Pancreas (tissue), 10 donors: Measurements from ENCODE around the gene ALPK3. TPM values are rescaled to one million over a fixed set of nuclear protein-coding genes. Genes with fewer than 3 reads are reported as not detected.

Source experiments
- ATAC-seq, 4 donors: fragments of 200-7000 bp; cut with Tn5 transposase; one replicate each; pipeline versions ENCODE4 v1.8.0 to v1.9.1; 2020; ENCODE audit warnings: mild to moderate bottlenecking in 4 of 4, moderate library complexity in 4 of 4
- DNase-seq, 6 donors: peaks; one replicate each; pipeline ENCODE4 v3.0.0-alpha.2; 2020
- FAIRE-seq: peaks from 2 replicates; lab custom pipeline; 2012; peaks lifted over from hg19 to GRCh38; lab: Jason Lieb, UNC
- H3K27ac ChIP-seq, 4 donors: fragments of 200-600 bp; sonication (generic); 1 replicate in 3 of 4; 2 replicates in 1 of 4; pipeline versions ENCODE4 v1.5.0 to v1.8.0; 2020
- H3K27me3 ChIP-seq, 4 donors: fragments of 200-600 bp; one replicate each; pipeline ENCODE4 v1.8.0; 2021
- H3K36me3 ChIP-seq, 3 donors: fragments of 200-600 bp; sonication (generic) in 1 of 3; one replicate each; pipeline versions ENCODE4 v1.5.0 to v1.8.0; 2020 to 2021
- H3K4me1 ChIP-seq, 3 donors: fragments of 200-600 bp; one replicate each; pipeline ENCODE4 v1.8.0; 2021
- H3K4me3 ChIP-seq, 4 donors: fragments of 200-600 bp; sonication (generic) in 2 of 4; one replicate each; pipeline versions ENCODE4 v1.5.0 to v1.8.0; 2020 to 2021
- H3K9me3 ChIP-seq, 4 donors: fragments of 200-600 bp; one replicate each; pipeline ENCODE4 v1.8.0; 2021
- WGBS, 2 donors: extraction: QIAGEN DNeasy Blood & Tissue Kit; methylation state at CpG; one replicate each; pipeline ENCODE4 v1.1.7; 2013; 5-methylcytosine and 5-hydroxymethylcytosine counted together
- intact Hi-C, 3 donors: fragments of 100-400 bp; cut with DNase I; formaldehyde crosslinking; loops; one replicate each; pipeline versions ENCODE4 v1.11.1 to v1.14.2; 2022
- polyA plus RNA-seq, 2 donors: library from polyadenylated mRNA; stranded (reverse); fragments of 200-250 nt; gene quantifications; one replicate each; pipeline ENCODE4 v1.2.3, GENCODE V29; 2013
- total RNA-seq, 6 donors: library from RNA; stranded (reverse); fragmentation: NEBNext Ultra II Directional in 4 of 6; extraction: Animal tissue kit (Norgen Biotek cat#: 25700) in 4 of 6; gene quantifications; one replicate each; pipeline versions ENCODE4 v1.2.1 to v1.2.4, GENCODE V29; 2021 to 2023
- TF ChIP-seq, protein P1 (sequence below), 4 donors: fragments of 200-600 bp; sonication (generic) in 3 of 4; IDR thresholded peaks; one replicate each; pipeline versions ENCODE4 v1.5.0 to v1.8.0; 2021; ENCODE audit warnings: antibody characterized with exemption in 4 of 4
- donor health status: healthy with polysubstance abuse.
- donor health status: DM: no; HTN: no; CAD: no; lungs with moderate emphysema.
- donor health status: DM: no; HTN: no; CAD: no.
- donor health status: control.
- donor health status: control.
- donor health status: Bipolar disorder and iron deficiency.
- donor health status: DM: yes; HTN: yes; CAD: no.
- donor health status: DM: no; HTN: no; CAD: no.
- donor health status: DM: no; HTN: no; CAD: no.
- donor health status: DM: yes; HTN: yes; CAD: no.

ALPK3 gene
- total and polyA plus RNA-seq, 8 donors: 3.2 to 23.7 (median 9.3) TPM

- Histone ChIP-seq H3K4me1 (no peaks in the 10 kb centered on the region), H3K27ac (no peak overlapping the region), H3K27me3 (no peaks in the 10 kb centered on the region), H3K4me3 (no peak overlapping the region), H3K9me3 (no peaks in the 10 kb centered on the region), H3K36me3 (peaks cover 8 to 29% (median 22%) of the 10 kb centered on the region in 3 donors)
- DNase-seq: no peak
- 86 to 87% methylated on average over 12 of the region's 12 CpGs for WGBS, 2 donors
- no peak for FAIRE-seq
- intact Hi-C loops: no loop called here
- ATAC-seq: no peak
- TF ChIP-seq, protein P1, sequence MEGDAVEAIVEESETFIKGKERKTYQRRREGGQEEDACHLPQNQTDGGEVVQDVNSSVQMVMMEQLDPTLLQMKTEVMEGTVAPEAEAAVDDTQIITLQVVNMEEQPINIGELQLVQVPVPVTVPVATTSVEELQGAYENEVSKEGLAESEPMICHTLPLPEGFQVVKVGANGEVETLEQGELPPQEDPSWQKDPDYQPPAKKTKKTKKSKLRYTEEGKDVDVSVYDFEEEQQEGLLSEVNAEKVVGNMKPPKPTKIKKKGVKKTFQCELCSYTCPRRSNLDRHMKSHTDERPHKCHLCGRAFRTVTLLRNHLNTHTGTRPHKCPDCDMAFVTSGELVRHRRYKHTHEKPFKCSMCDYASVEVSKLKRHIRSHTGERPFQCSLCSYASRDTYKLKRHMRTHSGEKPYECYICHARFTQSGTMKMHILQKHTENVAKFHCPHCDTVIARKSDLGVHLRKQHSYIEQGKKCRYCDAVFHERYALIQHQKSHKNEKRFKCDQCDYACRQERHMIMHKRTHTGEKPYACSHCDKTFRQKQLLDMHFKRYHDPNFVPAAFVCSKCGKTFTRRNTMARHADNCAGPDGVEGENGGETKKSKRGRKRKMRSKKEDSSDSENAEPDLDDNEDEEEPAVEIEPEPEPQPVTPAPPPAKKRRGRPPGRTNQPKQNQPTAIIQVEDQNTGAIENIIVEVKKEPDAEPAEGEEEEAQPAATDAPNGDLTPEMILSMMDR (IDR thresholded peaks at IDR 0.05): no peak
These were observed 33.5 kb upstream of the ALPK3 start for GRCh38 chr15:84783493-84784251.

GRCh38 chr15:84784262-84784661 is 32.9 kb upstream of the ALPK3 start:
- H3K27me3 ChIP-seq: no peaks in the 10 kb centered on the region
- no peak for DNase-seq
- no peak overlapping the region for H3K27ac ChIP-seq
- FAIRE-seq: no peak
- peaks cover 8 to 29% (median 22%) of the 10 kb centered on the region in 3 donors for H3K36me3 ChIP-seq
- ATAC-seq: no peak
- WGBS, 2 donors: 94 to 96% methylated on average over 17 of the region's 17 CpGs
- H3K4me1 ChIP-seq: no peaks in the 10 kb centered on the region
- no peak overlapping the region for H3K4me3 ChIP-seq
- intact Hi-C loops: no loop called here
- TF ChIP-seq, protein P1 (IDR thresholded peaks at IDR 0.05): no peak
- H3K9me3 ChIP-seq: no peaks in the 10 kb centered on the region

DNA sequence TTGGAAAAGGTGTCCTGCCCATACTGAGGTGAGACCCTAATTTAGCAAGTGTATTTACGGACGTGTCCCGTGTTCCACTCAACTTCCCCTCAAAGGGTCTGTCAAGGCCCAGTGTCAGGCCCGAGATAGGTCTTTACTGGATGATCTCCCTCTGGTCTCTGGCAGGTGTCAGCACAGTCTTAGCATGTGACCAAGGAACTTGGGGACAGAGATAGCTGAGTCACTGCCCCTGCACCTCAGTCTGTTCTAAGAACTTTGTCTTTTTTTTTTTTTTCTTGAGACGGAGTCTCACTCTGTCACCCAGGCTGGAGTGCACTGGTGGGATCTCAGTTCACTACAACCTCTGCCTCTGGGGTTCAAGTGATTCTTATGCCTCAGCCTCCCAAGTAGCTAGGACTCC is 32.1 kb upstream of the ALPK3 start:
- Histone ChIP-seq H3K27ac (no peak overlapping the region), H3K9me3 (no peaks in the 10 kb centered on the region), H3K4me3 (no peak overlapping the region), H3K36me3 (peaks cover 8 to 29% (median 22%) of the 10 kb centered on the region in 3 donors), H3K4me1 (no peaks in the 10 kb centered on the region), H3K27me3 (no peaks in the 10 kb centered on the region)
- DNase-seq: no peak
- 78 to 95% methylated on average over 5 of the region's 5 CpGs for WGBS, 2 donors
- intact Hi-C loops: no loop called here
- TF ChIP-seq, protein P1 (IDR thresholded peaks at IDR 0.05): no peak
- no peak for ATAC-seq
- FAIRE-seq: no peak

- WGBS, 2 donors: 64 to 65% methylated on average over 2 of the region's 2 CpGs
- no peak for ATAC-seq
- Histone ChIP-seq H3K27me3 (no peaks in the 10 kb centered on the region), H3K9me3 (no peaks in the 10 kb centered on the region), H3K27ac (no peak overlapping the region), H3K36me3 (peaks cover 8 to 38% (median 13%) of the 10 kb centered on the region in 3 donors), H3K4me3 (no peak overlapping the region), H3K4me1 (no peaks in the 10 kb centered on the region)
- intact Hi-C loops: no loop called here
- no peak for DNase-seq
- no peak for FAIRE-seq
- TF ChIP-seq, protein P1 (IDR thresholded peaks at IDR 0.05): no peak
These were observed 28.7 kb upstream of the ALPK3 start for GRCh38 chr15:84788500-84788899.

DNA sequence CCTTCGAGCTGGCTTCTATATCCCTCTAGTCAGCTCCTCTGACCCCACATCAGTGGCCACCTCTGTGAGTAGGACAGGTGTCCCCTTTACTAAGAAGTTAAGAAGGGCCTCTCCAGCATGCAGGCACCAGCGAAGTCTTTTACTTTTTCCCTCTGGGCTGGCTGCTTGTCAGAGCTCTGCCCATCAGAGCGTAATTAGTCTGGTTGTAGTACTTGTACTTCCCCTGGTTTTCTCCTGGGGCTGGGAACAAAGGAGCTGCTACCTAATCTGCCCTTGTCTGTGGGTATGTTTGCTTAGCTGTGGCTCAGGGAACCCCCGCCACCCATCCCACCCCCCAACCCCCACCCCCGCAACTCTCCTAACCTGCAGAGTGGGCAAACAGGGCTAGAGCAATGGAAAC is 27.4 kb upstream of the ALPK3 start:
- 87 to 89% methylated on average over 5 of the region's 5 CpGs for WGBS, 2 donors
- intact Hi-C loops: no loop called here
- ATAC-seq: no peak
- no peaks in the 10 kb centered on the region for H3K9me3 ChIP-seq
- H3K36me3 ChIP-seq: peaks cover under 1 to 28% (median 3%) of the 10 kb centered on the region in 3 donors
- no peak for FAIRE-seq
- H3K4me3 ChIP-seq: no peak overlapping the region
- no peak overlapping the region for H3K27ac ChIP-seq
- TF ChIP-seq, protein P1 (IDR thresholded peaks at IDR 0.05): no peak
- H3K27me3 ChIP-seq: no peaks in the 10 kb centered on the region
- no peak for DNase-seq
- H3K4me1 ChIP-seq: no peaks in the 10 kb centered on the region
